HEK293 (cell line): ENCODE measurements around the gene ZYX.
A peak's percentile ranks its signal among the peaks of the same experiment; 100 is the strongest.

Experiments used
- CTCF ChIA-PET: fragments of 350-600 bp; formaldehyde crosslinking; extraction: SDS; loops from one replicate; lab custom pipeline; 2021; ENCODE audit warnings: antibody characterized with exemption; lab: Yijun Ruan, JAX
- POLR2A ChIA-PET: fragments of 300-600 bp; formaldehyde crosslinking; extraction: SDS; loops from one replicate; lab custom pipeline; 2020; ENCODE audit warnings: antibody characterized with exemption, inconsistent platforms; lab: Yijun Ruan, JAX
- H3K27ac ChIP-seq: fragments of 200-500 bp; sonication (Bioruptor generic); 2 replicates; pipeline ENCODE4 v1.5.1; 2014; ENCODE audit warnings: low read depth, low read length, control low read depth, inconsistent platforms; ENCODE audit errors: extremely low read depth
- H3K36me3 ChIP-seq, 2 experiments: fragments of 200-500 bp in 1 of 2; sonication (Bioruptor generic) in 1 of 2; 1 replicate in 1 of 2; 2 replicates in 1 of 2; pipeline ENCODE4 v1.5.1; 2014 to 2017; ENCODE audit warnings: inconsistent platforms in 2 of 2, low read length in 2 of 2; ENCODE audit not compliant: control insufficient read depth in 2 of 2, insufficient read depth in 1 of 2
- H3K4me1 ChIP-seq: fragments of 200-500 bp; sonication (Bioruptor generic); 2 replicates; pipeline ENCODE4 v1.5.1; 2014; ENCODE audit warnings: mild to moderate bottlenecking, low read length, inconsistent platforms; ENCODE audit not compliant: control insufficient read depth, insufficient read depth
- H3K4me3 ChIP-seq: 2 replicates; pipeline ENCODE4 v1.5.1; 2011; ENCODE audit warnings: low read depth, mild to moderate bottlenecking, control low read depth, low read length, moderate library complexity
- H3K9me3 ChIP-seq: fragments of 200-500 bp; sonication (Bioruptor generic); 2 replicates; pipeline ENCODE4 v1.5.1; 2014; ENCODE audit warnings: low read depth, low read length, inconsistent platforms; ENCODE audit not compliant: control insufficient read depth, insufficient read depth
- KLF10 ChIP-seq: fragments of 450-650 bp; IDR thresholded peaks from 2 replicates; pipeline ENCODE4 v1.5.1; 2018; ENCODE audit warnings: missing biosample characterization, mild to moderate bottlenecking, missing genetic modification characterization
- PRDM1 ChIP-seq: fragments of 450-650 bp; formaldehyde crosslinking; IDR thresholded peaks from 2 replicates; pipeline ENCODE4; 2016; ENCODE audit warnings: missing biosample characterization, missing genetic modification characterization
- REPIN1 ChIP-seq: fragments of 450-650 bp; formaldehyde crosslinking; IDR thresholded peaks from 2 replicates; pipeline ENCODE4 v1.5.1; 2017; ENCODE audit warnings: missing biosample characterization, missing genetic modification characterization, low read depth
- SCRT2 ChIP-seq: fragments of 450-650 bp; formaldehyde crosslinking; IDR thresholded peaks from 2 replicates; pipeline ENCODE4 v1.5.1; 2016; ENCODE audit warnings: missing biosample characterization, missing genetic modification characterization
- TCF7L2 ChIP-seq: IDR thresholded peaks from 2 replicates; pipeline ENCODE4 v1.6.1; 2011; ENCODE audit warnings: low read depth, mild to moderate bottlenecking, inconsistent platforms, low read length, moderate library complexity, borderline replicate concordance
- ZBTB8A ChIP-seq: fragments of 450-650 bp; formaldehyde crosslinking; IDR thresholded peaks from 2 replicates; pipeline ENCODE4 v1.5.1; 2016; ENCODE audit warnings: missing biosample characterization, missing genetic modification characterization
- ZEB2 ChIP-seq: fragments of 450-650 bp; formaldehyde crosslinking; IDR thresholded peaks from 2 replicates; pipeline ENCODE4 v1.5.1; 2016; ENCODE audit warnings: missing biosample characterization, missing genetic modification characterization
- ZFP3 ChIP-seq: fragments of 450-650 bp; formaldehyde crosslinking; IDR thresholded peaks from 2 replicates; pipeline ENCODE4 v1.5.1; 2016; ENCODE audit warnings: low read depth, missing biosample characterization, missing genetic modification characterization
- ZNF133 ChIP-seq: fragments of 450-650 bp; formaldehyde crosslinking; IDR thresholded peaks from 2 replicates; pipeline ENCODE4 v1.5.1; 2016; ENCODE audit warnings: missing biosample characterization, missing genetic modification characterization
- ZNF274 ChIP-seq, 2 experiments: fragments of 200-500 bp in 1 of 2; fragments of 450-650 bp in 1 of 2; sonication (Bioruptor generic) in 1 of 2; formaldehyde crosslinking in 1 of 2; IDR thresholded peaks; 2 replicates each; pipeline versions ENCODE4 v1.5.1 to v1.6.1; 2014 to 2016; ENCODE audit warnings: borderline replicate concordance in 1 of 2, inconsistent platforms in 1 of 2, low read length in 1 of 2, missing biosample characterization in 1 of 2, missing genetic modification characterization in 1 of 2
- ZNF302 ChIP-seq: fragments of 450-650 bp; formaldehyde crosslinking; IDR thresholded peaks from 2 replicates; pipeline ENCODE4 v1.5.1; 2016; ENCODE audit warnings: missing biosample characterization, missing genetic modification characterization, low read depth
- ZNF37A ChIP-seq: fragments of 450-650 bp; IDR thresholded peaks from 2 replicates; pipeline ENCODE4 v1.5.1; 2018; ENCODE audit warnings: missing biosample characterization, missing genetic modification characterization
- ZNF398 ChIP-seq: fragments of 450-650 bp; formaldehyde crosslinking; IDR thresholded peaks from 2 replicates; pipeline ENCODE4 v1.5.1; 2017; ENCODE audit warnings: missing biosample characterization, missing genetic modification characterization
- ZNF548 ChIP-seq: fragments of 450-650 bp; formaldehyde crosslinking; IDR thresholded peaks from 2 replicates; pipeline ENCODE4 v1.5.1; 2016; ENCODE audit warnings: missing biosample characterization, missing genetic modification characterization
- ZNF560 ChIP-seq: fragments of 450-650 bp; formaldehyde crosslinking; IDR thresholded peaks from 2 replicates; pipeline ENCODE4 v1.5.1; 2017; ENCODE audit warnings: missing biosample characterization, missing genetic modification characterization, borderline replicate concordance
- ZNF704 ChIP-seq: fragments of 450-650 bp; formaldehyde crosslinking; IDR thresholded peaks from 2 replicates; pipeline ENCODE4 v1.5.1; 2016; ENCODE audit warnings: missing biosample characterization, missing genetic modification characterization
- ZNF785 ChIP-seq: fragments of 450-650 bp; formaldehyde crosslinking; IDR thresholded peaks from 2 replicates; pipeline ENCODE4 v1.5.1; 2016; ENCODE audit warnings: missing biosample characterization, missing genetic modification characterization
- ZNF791 ChIP-seq: fragments of 450-650 bp; formaldehyde crosslinking; IDR thresholded peaks from 2 replicates; pipeline ENCODE4 v1.5.1; 2016; ENCODE audit warnings: missing biosample characterization, missing genetic modification characterization
- ZNF837 ChIP-seq: fragments of 450-650 bp; formaldehyde crosslinking; IDR thresholded peaks from 2 replicates; pipeline ENCODE4 v1.5.1; 2016; ENCODE audit warnings: missing biosample characterization, missing genetic modification characterization
- TF ChIP-seq, protein P1 (sequence below): fragments of 450-650 bp; formaldehyde crosslinking; conservative IDR thresholded peaks from 2 replicates; pipeline ENCODE4 v1.5.1; 2016; ENCODE audit warnings: low read depth, missing biosample characterization, missing genetic modification characterization
- TF ChIP-seq, protein P2 (sequence below): fragments of 450-650 bp; formaldehyde crosslinking; IDR thresholded peaks from 2 replicates; pipeline ENCODE4 v1.5.1; 2016; ENCODE audit warnings: missing biosample characterization, missing genetic modification characterization, borderline replicate concordance
- TF ChIP-seq, protein P3 (sequence below): fragments of 450-650 bp; formaldehyde crosslinking; IDR thresholded peaks from 2 replicates; pipeline ENCODE4 v1.5.1; 2016; ENCODE audit warnings: missing biosample characterization, missing genetic modification characterization

The ZYX gene

GRCh38 chr7:143380646-143381426 is at the start of gene ZYX (continued):
- TF ChIP-seq, protein P1, sequence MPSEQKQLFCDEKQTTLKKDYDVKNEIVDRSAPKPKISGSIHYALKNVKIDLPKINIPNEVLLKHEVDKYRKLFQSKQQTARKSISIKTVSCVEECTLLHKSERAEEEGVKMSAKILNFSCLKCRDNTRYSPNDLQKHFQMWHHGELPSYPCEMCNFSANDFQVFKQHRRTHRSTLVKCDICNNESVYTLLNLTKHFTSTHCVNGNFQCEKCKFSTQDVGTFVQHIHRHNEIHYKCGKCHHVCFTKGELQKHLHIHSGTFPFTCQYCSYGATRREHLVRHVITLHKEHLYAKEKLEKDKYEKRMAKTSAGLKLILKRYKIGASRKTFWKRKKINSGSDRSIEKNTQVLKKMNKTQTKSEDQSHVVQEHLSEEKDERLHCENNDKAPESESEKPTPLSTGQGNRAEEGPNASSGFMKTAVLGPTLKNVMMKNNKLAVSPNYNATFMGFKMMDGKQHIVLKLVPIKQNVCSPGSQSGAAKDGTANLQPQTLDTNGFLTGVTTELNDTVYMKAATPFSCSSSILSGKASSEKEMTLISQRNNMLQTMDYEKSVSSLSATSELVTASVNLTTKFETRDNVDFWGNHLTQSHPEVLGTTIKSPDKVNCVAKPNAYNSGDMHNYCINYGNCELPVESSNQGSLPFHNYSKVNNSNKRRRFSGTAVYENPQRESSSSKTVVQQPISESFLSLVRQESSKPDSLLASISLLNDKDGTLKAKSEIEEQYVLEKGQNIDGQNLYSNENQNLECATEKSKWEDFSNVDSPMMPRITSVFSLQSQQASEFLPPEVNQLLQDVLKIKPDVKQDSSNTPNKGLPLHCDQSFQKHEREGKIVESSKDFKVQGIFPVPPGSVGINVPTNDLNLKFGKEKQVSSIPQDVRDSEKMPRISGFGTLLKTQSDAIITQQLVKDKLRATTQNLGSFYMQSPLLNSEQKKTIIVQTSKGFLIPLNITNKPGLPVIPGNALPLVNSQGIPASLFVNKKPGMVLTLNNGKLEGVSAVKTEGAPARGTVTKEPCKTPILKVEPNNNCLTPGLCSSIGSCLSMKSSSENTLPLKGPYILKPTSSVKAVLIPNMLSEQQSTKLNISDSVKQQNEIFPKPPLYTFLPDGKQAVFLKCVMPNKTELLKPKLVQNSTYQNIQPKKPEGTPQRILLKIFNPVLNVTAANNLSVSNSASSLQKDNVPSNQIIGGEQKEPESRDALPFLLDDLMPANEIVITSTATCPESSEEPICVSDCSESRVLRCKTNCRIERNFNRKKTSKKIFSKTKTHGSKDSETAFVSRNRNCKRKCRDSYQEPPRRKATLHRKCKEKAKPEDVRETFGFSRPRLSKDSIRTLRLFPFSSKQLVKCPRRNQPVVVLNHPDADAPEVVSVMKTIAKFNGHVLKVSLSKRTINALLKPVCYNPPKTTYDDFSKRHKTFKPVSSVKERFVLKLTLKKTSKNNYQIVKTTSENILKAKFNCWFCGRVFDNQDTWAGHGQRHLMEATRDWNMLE (tag by site-specific recombination): no peak
- TF ChIP-seq ZBTB8A (tag by site-specific recombination): peak; percentile 80
- no peak for TF ChIP-seq ZNF704
- no peak for TF ChIP-seq ZNF785 (tag by site-specific recombination)
- TF ChIP-seq ZNF560: no peak
- no peak for TF ChIP-seq REPIN1 (tag by site-specific recombination)
- peak; percentile 89 for TF ChIP-seq ZEB2 (tag by site-specific recombination)
- TF ChIP-seq ZNF837 (tag by site-specific recombination): no peak
- no peak for TF ChIP-seq ZFP3 (tag by site-specific recombination)
- TF ChIP-seq ZNF302: no peak
- TF ChIP-seq ZNF791 (tag by site-specific recombination): 0 out of 2 replicates have a peak, but pooled peaks have one; percentile 33
- peak; percentile 76 for TF ChIP-seq KLF10 (tag by site-specific recombination)
- TF ChIP-seq ZNF398: peak; percentile 98
- TF ChIP-seq ZNF37A (tag by site-specific recombination): no peak

DNA sequence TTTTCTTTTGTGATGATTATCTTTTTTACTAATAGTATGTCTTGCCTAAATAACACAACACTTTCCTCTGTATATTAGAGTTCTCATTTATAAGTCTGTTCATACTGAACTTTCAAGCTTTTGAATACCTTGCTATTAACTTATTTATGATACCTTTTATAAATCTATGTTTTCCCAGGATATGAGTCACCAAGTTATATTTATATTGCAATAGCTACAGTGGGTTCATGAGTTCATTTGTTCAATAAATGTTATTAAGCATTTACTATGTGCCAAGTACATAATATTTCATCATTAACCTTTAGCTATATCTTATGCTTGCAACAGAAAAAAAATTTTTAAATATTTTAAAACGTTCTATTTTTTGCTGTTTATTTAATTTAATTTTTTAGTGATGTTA is 46.9 kb upstream of the ZYX start:
- no peak overlapping the region for H3K27ac ChIP-seq
- H3K4me1 ChIP-seq: no peaks in the 10 kb centered on the region
- no peaks in the 10 kb centered on the region for H3K9me3 ChIP-seq
- ChIA-PET POLR2A (no interaction called here), CTCF (interaction anchor here (0.7 to 2.7 kb wide), 3 partner anchors 35 to 105 kb away, joined by 5 to 12 read pairs (median 7); no protein-coding TSS in a partner anchor)
- H3K36me3 ChIP-seq: no peaks in the 10 kb centered on the region
- no peak overlapping the region for H3K4me3 ChIP-seq
- TF ChIP-seq ZNF274 (IDR thresholded peaks at IDR 0.05; ENCODE audit: low read length) (no peak), ZNF274 (tag by site-specific recombination; IDR thresholded peaks at IDR 0.05; ENCODE audit: borderline replicate concordance) (no peak), TCF7L2 (no peak), ZNF133 (tag by site-specific recombination) (no peak), ZNF548 (tag by site-specific recombination) (no peak), PRDM1 (tag by site-specific recombination) (no peak), SCRT2 (no peak), ZEB2 (tag by site-specific recombination) (no peak)
- TF ChIP-seq, protein P2, sequence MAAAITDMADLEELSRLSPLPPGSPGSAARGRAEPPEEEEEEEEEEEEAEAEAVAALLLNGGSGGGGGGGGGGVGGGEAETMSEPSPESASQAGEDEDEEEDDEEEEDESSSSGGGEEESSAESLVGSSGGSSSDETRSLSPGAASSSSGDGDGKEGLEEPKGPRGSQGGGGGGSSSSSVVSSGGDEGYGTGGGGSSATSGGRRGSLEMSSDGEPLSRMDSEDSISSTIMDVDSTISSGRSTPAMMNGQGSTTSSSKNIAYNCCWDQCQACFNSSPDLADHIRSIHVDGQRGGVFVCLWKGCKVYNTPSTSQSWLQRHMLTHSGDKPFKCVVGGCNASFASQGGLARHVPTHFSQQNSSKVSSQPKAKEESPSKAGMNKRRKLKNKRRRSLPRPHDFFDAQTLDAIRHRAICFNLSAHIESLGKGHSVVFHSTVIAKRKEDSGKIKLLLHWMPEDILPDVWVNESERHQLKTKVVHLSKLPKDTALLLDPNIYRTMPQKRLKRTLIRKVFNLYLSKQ: no peak
- TF ChIP-seq, protein P3, sequence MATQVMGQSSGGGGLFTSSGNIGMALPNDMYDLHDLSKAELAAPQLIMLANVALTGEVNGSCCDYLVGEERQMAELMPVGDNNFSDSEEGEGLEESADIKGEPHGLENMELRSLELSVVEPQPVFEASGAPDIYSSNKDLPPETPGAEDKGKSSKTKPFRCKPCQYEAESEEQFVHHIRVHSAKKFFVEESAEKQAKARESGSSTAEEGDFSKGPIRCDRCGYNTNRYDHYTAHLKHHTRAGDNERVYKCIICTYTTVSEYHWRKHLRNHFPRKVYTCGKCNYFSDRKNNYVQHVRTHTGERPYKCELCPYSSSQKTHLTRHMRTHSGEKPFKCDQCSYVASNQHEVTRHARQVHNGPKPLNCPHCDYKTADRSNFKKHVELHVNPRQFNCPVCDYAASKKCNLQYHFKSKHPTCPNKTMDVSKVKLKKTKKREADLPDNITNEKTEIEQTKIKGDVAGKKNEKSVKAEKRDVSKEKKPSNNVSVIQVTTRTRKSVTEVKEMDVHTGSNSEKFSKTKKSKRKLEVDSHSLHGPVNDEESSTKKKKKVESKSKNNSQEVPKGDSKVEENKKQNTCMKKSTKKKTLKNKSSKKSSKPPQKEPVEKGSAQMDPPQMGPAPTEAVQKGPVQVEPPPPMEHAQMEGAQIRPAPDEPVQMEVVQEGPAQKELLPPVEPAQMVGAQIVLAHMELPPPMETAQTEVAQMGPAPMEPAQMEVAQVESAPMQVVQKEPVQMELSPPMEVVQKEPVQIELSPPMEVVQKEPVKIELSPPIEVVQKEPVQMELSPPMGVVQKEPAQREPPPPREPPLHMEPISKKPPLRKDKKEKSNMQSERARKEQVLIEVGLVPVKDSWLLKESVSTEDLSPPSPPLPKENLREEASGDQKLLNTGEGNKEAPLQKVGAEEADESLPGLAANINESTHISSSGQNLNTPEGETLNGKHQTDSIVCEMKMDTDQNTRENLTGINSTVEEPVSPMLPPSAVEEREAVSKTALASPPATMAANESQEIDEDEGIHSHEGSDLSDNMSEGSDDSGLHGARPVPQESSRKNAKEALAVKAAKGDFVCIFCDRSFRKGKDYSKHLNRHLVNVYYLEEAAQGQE: no peak
